NCI-H1105 (cell line): ENCODE data around the gene PPP1R26.
"Not testable (repeated sequence)": the region's sequence is repeated elsewhere in the genome, so short reads cannot be mapped to it uniquely, and the experiment has no call there.

Experiments
- DNase-seq: peaks from one replicate; lab custom pipeline; 2025; lab: John Stamatoyannopoulos, UW

PPP1R26 gene

DNA sequence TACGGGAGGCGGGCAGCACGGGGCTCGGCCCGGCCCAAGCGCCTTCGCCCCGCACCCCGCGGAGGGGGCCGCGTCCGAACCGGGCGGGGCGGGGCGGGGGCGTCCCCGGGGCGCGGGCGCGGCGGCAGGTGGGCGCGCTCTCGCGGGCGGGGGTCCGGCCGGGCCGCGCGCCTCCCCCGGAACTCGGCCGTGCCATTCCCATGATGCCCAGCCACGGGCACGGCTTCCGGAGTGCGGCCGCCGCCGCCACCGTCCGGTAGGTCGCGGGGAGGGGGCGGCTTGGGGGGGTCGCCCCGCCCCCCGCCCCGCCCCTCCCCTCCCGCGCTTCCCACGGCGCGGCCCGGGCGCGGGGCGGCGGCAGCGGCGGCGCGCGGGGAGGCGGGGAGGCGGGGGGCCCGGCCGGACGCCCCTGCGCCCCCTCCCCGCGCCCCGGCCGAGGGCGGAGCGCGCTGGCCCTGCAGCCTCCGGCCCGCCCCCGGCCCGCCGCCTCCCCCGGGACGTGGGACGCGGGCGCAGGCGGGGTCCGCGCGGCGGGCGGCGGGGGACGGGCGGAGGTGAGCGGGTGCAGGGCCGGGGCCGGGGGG is at the start of gene PPP1R26:
PPP1R26 (plus strand) TSS at position 314 of the 584 bp plus-strand sequence. CDS start 4,729 bp downstream, outside the sequence.
- no peak for DNase-seq

DNA sequence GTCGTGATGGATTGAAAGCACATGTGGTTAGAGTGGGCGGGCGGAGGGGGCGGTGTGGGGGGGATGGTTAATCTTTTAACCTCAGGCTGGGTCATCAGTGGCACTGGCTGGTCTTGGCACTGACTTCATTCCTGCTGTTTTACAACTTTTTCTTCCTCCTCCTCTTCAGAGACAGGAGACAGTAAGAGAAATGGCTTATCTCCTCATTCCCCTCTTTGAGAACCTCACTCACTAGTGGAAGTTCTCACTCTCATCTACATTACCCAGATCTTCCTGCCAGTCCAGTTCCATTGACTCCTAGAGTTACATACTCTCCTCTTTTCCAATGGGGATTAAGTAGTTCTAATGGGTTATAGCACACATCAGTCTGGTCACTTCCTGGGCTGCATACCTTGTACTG is 42.3 kb upstream of the PPP1R26 start:
- DNase-seq = no peak

GRCh38 chr9:135437696-135438095 is 41.9 kb upstream of the PPP1R26 start:
- not testable (repeated sequence) for DNase-seq

DNA sequence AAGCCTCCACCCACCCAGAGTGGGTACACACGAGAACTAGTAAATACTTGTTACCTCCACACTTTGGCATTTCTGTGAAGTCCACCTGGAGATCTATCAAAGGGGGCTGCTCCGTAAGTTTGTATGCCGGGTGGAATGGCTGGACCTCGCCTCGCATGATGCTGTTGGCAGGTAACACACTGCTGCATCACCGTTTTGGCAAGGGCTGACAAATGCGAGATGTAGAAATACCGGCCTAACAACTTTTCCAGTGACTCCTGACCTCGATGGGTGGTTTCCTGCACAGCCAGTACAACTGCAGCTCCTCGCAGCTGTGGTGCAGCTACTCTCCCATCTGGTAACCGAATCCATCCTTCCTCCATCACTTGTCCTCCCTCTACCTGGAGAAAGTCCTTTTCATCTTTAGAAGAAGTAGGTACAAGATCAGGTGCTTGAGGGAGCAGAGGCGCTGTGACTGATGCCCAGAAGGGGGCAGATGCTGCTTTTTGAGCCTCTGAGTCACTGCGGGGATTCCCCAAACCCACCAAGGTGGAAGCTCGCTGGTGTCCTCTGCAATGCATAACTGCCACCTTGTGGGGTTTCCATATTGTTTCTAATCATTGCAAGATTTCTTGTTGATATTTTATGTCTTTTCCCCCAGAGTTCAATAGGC is 40.9 kb upstream of the PPP1R26 start:
- DNase-seq = not testable (repeated sequence)

GRCh38 chr9:135439514-135439913 is 40.1 kb upstream of the PPP1R26 start:
- DNase-seq = not testable (repeated sequence)

DNA sequence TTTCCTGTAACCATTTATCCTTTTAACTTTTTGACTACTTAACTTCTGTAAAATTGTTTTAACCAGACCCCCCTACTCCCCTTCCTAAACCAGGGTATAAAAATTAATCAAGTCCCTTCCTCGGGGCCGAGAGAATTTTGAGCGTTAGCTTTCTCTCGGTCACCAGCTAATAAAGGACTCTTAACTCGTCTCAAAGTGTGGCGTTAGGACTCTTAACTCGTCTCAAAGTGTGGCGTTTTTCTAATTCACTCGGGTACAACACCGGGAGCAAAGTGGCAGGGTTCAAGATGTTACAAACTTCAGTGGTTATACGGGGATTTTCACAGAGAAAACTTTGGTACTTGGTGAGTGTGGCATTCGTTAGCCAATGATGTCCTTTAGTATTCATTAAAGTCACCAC is 39.7 kb upstream of the PPP1R26 start:
- DNase-seq = no peak

DNA sequence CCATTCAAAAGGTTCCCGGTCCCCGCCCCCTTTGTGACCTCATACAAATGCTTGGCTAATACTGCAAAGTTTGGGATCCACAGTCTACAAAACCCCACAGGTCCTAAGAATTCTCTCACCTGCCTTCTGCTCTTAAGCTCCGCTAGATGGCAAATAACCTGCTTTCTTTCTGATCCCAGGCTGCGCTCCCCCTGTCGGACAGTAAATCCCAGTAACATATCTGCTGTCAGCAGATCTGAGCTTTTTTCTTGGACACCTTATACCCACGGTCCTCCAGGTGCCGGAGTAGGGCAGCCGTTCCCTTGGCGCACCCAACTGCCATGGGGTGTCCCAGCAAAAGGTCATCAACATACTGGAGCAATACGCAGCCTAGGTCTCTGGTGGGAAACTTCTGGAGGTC is 39.0 kb upstream of the PPP1R26 start:
- no peak for DNase-seq

- not testable (repeated sequence) for DNase-seq
These were observed 38.2 kb upstream of the PPP1R26 start for GRCh38 chr9:135441105-135442071.

DNA sequence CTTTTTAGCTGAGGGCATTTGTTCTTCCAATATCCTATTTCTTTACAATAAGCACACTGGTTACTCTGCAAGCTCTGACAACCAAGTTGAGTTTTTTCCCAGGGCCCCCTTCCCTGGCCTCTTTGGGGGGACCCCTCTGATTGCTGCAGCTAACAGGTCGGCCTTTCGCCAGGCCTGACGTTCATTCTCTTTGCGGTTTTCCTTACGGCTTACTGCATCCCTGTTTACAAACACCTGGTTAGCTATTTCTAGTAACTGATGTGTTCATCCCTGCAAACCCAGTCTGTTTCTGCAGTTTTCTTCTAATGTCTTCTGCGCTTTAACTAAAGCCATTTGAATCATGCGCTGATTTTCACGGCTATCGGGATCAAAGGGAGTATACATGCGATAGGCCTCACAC is 37.5 kb upstream of the PPP1R26 start:
- no peak for DNase-seq

DNA sequence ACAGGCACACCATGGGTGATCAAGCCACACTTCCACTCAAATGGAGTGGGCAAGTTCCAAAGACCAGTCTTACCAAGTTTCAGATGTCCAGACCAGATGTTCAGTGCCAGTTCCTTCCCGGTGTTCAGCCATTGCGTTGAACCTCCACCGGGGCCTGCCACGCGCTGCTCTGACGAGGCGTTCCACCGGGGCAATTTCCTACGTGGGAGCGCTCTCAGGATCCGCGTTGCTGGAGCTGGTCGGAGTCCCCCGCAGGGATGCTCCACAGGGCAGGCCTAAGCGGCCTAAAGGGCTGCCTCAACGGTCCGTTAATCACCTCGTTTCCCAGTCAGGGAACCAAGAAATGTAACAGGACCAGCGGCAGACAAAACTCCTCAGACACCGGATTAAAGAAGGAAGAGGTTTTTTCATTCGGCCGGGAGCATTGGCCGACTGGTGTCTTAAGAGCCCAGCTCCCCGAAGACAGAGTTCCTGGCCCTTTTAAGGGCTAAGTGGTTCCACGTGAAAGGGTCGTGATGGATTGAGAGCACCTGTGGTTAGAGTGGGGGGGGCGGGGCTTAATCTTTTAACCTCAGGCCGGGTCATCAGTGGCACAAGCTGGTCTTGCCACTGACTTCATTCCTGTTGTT is 35.7 kb upstream of the PPP1R26 start:
- DNase-seq = no peak

GRCh38 chr9:135447126-135447525 is 32.5 kb upstream of the PPP1R26 start:
- DNase-seq = no peak

DNA sequence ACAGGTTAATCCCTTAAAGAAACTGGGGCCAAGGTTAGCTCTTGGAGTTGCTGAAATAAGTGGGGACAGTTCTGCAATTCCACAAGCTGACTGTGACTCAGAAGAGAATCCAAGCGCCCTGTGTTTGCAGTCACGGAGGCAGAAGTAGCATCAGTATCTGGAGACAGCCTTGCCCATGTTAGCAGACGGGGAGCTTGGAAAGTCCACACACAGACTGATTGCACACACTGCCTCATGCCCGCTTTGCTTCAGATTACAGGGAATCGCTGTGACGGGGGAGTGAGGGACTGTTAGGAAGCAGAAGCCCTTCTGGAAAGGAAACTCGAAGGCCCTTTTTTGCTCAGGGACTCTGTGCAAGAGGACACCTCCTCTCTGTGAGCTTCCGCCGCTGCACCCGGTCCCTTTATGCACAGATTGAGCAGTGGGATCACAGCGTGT is 30.9 kb upstream of the PPP1R26 start:
- DNase-seq = no peak

DNA sequence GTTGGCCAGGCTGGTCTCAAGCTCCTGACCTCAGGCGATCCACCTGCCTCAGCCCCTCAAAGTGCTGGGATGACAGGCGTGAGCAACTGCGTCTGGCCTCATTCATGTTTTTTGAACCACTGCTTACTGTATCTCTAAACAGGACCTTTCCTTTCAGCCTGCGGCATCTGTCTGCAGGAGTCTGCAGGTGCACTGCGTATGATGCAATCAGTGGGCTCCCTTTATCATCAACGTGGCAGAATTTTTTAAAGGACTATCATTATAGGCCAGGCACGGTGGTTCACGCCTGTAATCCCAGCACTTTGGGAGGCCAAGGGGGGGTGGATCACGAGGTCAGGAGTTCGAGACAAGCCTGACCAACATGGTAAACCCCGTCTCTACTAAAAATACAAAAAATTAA is 30.1 kb upstream of the PPP1R26 start:
- not testable (repeated sequence) for DNase-seq

DNA sequence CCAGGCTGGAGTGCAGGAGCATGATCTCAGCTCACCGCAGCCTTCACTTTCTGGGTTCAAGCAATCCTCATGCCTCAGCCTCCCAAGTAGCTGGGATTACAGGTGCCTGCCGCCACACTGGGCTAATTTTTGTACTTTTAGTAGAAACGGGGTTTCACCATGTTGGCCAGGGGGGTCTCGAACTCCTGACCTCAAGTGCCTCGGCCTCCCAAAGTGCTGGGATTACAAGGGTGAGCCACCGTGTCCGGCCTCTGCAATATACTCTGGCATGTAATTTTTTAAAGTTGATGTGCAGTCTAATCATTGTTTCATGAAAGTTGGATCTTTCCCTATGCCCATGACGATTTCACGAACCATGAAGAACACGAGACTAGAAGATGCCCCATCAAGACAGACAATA is 28.6 kb upstream of the PPP1R26 start:
- no peak for DNase-seq

GRCh38 chr9:135451909-135452308 is 27.7 kb upstream of the PPP1R26 start:
- DNase-seq = not testable (repeated sequence)

DNA sequence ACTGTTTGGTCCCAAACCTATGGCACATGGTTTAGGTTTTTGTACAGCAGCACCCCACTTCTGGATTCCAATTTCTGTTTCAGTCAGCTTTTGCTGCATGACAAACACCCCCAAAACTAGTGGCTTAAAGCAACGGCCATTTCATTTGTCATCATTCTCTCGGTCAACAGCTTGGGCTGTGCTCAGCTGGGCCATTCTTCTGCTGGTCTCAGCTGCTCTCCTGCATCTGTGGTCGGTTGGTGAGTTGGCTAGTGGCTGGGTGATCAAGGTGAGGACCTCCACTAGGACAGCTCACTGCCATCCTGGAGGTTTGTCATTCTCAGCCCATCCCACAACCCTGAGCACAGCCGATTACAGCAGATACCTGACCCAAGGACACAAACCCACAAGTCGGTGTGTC is 24.8 kb upstream of the PPP1R26 start:
- no peak for DNase-seq

DNA sequence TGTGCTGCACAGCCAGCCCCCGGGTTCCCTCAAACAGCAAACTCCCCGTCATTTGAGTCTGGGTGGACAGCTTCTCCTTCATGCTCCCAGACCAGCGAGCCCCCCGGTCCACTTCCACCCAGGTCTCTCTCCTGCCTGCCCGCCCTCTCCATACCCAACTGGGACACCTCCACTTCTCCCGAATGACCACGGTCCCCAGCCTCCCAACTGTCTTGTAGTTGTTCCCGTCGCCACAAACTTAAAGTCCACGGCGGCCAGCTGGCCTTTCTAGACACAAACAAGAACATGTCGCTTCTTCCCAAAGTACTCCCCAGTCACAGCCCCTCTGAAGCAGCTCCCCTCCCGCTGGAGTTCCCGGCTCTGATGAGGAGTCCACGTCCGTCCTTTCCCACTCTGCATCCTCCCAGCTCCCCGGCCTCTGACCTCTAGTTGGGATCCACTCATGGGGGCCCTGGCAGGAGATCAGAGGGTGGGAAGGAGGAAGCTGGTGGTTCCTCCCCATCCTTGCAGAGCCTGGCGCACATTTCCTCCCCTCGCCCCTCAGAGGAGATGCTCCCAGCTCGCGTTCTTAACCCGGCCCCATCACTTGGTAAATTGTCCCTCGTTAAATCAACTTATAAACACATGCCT is 24.1 kb upstream of the PPP1R26 start:
- no peak for DNase-seq

- no peak for DNase-seq
These were observed 23.0 kb upstream of the PPP1R26 start for GRCh38 chr9:135456436-135457104.

DNA sequence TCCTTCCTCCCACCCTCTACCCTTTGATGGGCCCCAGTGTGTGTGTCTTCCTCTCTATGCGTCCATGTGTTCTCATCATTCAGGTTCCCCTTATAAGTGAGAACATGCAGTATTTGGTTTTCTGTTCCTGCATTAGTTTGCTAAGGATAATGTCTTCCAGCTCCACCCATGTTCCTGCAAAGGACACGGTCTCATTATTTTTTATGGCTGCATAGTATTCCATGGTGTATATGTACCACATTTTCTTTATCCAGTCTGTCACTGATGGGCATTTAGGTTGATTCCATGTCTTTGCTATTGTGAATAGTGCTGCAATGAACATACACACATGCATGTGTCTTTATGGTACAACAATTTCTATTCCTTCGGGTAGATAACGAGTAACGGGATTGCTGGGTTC is 21.1 kb upstream of the PPP1R26 start:
- not testable (repeated sequence) for DNase-seq

DNA sequence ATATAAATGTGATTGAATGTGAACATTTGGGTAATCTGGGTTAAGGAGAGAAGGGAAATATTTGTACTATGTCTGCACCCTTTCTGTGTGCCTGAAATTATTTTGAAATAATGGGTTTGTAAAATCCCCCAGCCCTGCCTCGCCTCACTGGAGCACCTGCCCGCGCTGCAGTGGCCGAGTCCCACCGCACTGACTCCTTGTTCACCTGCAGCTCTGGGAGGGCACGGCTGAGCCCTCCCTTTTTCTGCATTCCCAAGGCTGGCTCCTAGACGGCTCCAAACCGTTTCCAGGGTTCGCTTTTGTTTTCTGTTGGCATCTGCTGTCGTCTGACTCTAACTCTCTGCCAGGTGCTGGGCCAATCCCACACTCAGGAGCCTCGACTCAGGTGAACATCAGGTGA is 17.6 kb upstream of the PPP1R26 start:
- DNase-seq = peak; percentile 48

DNA sequence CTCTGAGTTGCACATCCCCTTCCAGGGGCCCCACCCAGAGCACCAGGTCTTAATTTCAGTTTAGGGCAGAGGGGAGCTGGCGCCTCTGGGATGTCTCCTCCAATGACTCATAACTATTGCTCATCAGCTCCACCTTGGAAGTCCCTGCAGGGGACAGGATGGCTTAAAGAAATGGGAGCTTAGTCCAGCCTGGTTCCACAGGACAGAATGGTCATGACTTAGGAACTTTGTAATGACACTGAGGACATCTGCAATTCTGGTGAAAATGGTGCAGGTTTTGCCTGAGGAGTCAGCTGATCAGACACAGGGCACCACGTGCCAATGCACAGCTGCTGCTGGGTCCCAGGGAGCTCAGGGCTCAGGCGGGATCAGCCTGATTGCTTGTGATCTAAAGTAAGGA is 16.4 kb upstream of the PPP1R26 start:
- DNase-seq = no peak
